NCI-H748 (cell line): ENCODE results near the gene CARHSP1.
"Not testable (repeated sequence)": the region's sequence is repeated elsewhere in the genome, so short reads cannot be mapped to it uniquely, and the experiment has no call there.

Experiments used
- DNase-seq: peaks from one replicate; lab custom pipeline; 2025; ENCODE audit not compliant: unreplicated experiment; lab: John Stamatoyannopoulos, UW

The CARHSP1 gene

GRCh38 chr16:8858994-8859912, 9.6 kb downstream of the CARHSP1 start:
- DNase-seq = no peak

- DNase-seq = no peak
These were observed 12.8 kb downstream of the CARHSP1 start for GRCh38 chr16:8855972-8856371.

- DNase-seq = no peak
These were observed 13.6 kb downstream of the CARHSP1 start for GRCh38 chr16:8855051-8855786.

GRCh38 chr16:8854298-8854948, 14.4 kb downstream of the CARHSP1 start:
- DNase-seq = no peak

DNA sequence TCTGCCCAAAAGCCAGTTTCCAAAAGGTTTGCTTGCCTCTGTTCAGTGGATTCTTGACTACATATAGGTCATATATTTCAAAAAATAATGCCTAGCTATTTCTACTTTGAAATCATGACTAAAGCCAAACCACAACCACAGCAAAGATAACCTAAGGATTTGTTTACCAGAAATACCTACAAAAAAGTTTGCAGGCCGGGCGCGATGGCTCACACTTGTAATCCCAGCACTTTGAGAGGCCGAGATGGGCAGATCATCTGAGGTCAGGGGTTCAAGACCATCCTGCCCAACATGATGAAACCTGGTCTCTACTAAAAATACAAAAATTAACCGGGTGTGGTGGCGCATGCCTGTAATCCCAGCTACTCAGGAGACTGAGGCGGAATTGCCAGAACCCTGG, 15.2 kb downstream of the CARHSP1 start:
- DNase-seq = no peak

DNA sequence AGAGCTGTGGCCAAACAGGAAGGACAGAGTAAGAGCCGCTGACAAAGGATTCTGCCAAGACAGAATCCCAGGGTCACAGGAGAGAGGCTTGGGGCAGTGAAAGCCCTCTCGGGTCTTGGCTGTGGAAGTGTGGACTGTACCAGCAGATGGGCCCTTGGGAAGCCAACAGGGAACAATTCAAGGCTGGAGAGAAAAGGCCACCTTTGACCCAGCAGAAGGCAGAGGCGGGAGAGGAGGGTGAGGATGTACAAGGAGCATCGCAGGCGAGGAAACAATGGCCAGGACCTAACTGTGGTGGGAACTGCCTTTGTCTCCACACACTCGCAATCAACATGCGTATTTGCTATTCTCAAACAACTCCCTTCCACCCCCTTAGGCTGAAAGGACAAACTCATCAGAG, 15.7 kb downstream of the CARHSP1 start:
- no peak for DNase-seq

DNA sequence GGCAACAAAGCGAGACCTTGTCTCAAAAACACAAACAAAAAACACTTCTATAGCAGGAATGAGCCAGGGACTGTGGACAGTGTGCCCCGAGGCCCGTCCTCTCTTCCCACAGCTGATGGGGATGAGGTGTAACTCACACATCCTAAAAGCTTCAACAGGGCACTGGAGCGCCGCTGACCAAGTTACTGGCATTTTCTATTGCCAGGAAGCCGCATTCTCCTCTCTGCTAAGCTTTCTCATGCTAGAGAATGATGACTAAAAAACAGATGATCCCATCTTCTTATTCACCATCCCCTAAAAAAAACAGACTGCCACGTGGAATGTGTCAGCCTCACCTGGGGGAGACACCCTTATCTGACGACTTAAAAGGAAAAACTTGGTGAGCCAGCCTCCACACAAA, 16.3 kb downstream of the CARHSP1 start:
- DNase-seq = no peak

DNA sequence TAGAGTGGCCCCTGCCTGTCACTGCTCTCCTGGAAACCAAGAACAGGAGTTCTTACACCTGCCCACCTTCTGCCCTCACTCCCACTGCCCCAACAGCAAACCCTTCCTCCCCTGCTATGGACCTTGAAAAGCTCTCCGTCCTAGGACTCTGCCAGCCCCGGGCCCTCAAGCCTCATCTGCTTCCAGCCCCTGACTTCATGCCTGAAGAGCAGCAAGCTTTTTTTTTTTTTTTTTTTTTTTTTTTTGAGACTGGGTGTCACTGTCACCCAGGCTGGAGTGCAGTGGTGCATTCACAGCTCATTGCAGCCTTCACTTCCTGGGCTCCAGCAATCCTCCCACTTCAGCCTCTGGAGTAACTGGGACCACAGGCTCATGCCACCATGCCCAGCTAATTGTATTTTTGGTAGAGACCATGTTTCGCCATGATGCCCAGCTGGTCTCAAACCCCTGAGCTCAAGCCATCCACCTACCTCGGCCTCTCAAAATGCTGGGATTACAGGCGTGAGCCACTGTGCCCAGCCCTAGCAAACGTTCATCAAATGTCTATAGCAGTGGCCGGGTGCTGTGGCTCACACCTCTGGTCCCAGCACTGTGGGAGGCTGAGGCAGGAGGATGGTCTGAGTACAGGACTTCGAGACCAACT, 16.9 kb downstream of the CARHSP1 start:
- no peak for DNase-seq

DNA sequence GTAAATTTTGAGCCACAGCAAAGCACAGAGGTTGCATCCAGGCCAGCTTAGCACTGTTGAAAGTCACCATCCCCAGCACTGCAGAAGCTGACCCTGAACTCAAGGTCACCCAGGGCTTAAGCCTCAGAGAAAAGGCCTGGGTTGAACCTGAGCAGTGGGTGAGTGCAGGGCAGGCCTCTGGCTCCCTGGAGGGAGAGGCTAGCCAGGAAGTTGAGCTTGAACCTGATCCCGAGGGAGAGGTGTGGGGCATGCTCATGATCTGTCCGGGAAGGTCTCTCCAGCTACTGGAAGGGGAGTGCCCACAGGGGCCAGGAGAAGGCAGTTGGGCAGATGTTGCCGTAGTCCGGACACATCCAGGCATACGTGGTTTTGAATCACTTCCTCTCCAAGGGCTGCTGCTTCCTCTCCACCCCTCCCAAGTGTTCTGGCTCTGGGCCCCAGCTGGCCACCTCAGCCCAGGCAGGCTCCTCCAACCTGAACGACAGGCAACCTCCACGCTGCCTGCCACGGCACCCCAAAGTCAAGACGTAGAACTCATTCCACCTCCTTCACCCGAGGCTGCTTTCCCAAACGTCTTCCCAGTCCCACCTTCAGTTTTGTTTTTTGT, 18.4 kb downstream of the CARHSP1 start:
- no peak for DNase-seq

- DNase-seq = no peak
These were observed 19.3 kb downstream of the CARHSP1 start for GRCh38 chr16:8849411-8850011.

GRCh38 chr16:8848939-8849391, 19.8 kb downstream of the CARHSP1 start:
- no peak for DNase-seq

DNA sequence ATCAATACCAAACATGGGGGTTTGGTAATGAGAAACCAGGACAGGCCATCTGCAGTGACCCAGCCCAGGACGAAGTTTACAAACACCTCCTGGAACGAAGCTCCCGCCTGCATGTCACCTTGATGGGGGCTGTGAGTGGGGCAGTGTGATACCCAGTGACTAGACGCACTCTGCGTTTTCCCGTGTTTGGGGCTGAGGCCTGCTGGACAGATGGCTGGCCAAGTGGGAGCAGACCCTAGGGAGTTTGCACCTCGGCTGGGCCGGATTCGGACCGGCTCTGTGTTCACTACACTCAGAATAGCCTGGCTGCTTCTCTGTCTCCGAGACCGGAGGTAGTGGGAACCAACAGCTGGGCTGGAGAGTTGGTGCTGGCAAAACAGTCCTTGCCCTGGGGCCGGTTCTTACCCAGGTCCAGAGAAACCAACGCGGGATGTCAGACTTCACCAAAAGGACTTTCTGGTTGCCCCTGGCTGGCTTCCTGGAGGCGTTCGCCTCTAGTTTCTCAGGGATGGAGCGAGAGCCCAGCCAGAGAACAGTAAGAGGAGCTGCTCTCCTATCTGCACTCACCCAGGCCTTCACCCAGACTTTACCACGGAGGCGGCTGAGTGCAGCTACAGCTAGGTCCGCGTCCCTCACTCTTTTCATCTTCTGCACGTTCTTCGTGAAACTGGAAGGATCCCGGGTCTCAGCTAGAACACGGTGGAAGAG, 20.4 kb downstream of the CARHSP1 start:
- no peak for DNase-seq

DNA sequence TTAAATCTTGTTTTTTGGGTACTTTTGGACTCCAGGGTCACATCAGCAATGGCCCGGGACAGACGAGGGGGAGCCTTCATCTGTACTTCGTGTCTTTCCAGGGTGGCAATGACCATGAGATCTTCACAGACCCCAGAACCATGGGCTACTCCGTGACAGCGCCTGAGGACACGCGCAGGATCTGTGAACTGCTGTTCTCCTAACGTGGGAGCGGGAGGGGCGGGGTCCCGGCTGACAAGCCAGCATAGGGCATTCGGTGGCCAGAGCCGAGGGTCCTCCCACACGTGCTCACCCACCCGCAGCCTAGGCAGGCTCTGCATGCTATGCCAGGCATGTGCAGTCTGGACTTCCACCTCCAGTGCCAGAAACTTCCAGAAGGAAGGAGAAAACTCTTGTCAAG, 21.2 kb downstream of the CARHSP1 start:
- no peak for DNase-seq

GRCh38 chr16:8847145-8847544, 21.7 kb downstream of the CARHSP1 start:
- no peak for DNase-seq

- no peak for DNase-seq
These were observed 22.3 kb downstream of the CARHSP1 start for GRCh38 chr16:8846401-8846932.

- DNase-seq = no peak
These were observed 23.0 kb downstream of the CARHSP1 start for GRCh38 chr16:8845699-8846298.

DNA sequence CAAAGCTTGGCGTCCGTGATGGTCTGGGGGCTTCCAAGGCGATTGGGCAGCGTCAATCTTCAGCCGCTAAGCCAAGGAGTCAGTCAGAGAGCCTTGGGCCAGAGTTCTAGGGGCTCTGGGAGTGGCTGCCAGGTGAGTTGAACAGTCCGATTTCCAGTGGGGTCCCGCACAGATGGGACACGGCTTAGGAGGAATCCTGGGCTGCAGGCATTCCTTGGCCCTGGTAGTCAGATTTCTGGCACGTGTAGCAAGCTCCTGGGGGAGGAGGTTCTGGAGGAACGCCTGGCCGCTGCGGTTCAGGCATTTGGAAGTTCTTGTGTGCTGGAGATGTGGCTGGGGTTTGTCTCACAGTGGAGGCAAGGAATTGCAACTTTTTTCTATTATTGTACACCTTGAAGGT, 25.5 kb downstream of the CARHSP1 start:
- DNase-seq = not testable (repeated sequence)

DNA sequence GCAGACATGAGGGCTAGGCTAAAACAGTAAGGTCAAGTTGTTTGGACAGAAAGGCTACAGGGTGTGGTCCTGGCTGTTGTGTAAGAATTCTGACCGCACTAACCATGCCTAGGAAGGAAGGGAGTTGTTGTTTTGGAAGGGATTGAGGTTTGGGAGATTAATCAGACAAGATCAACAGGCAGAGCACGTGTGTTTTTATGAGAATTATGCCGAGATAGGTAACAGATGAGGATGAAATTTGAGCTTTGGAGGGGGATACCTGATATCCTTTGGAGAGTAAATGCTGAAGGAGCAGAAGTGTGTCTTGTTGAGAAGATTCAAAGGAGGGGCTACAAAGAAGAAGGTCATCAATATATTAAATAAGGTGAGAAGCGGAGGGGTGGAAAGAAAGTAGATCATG, 26.8 kb downstream of the CARHSP1 start:
- not testable (repeated sequence) for DNase-seq

DNA sequence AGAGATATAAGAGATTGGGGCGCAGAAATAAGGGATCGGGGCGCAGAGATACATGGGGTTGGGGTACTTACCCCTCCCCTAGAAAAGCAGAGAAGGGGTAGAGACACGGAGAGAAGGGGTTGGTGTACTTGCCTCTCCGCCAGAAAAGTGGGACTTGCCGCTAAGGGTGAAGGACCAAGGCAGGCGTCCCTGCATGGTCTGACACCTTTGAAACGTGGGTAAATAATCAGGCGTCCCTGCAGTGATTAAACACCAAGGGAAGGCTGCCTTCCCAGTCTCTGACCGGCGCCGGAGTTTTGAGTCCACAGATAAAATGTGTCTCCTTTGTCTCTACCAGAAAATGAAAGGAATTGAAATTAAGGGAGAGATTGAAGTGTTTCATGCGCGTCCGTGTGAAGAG, 31.2 kb downstream of the CARHSP1 start:
- not testable (repeated sequence) for DNase-seq
